Stomach (tissue), 4 donors: ENCODE measurements around the gene ELMOD1.

ENCODE experiments used
- POLR2A ChIP-seq, 4 donors: fragments of 450-650 bp; IDR thresholded peaks; one replicate each; pipeline ENCODE4 v1.6.1; 2016; ENCODE audit warnings: antibody characterized with exemption in 4 of 4, control low read depth in 2 of 4, mild to moderate bottlenecking in 1 of 4, moderate library complexity in 1 of 4
- TF ChIP-seq, protein P1 (sequence below), 7 experiments: fragments of 450-650 bp in 4 of 7; fragments of 200-600 bp in 3 of 7; sonication (generic) in 3 of 7; IDR thresholded peaks; one replicate each; pipeline ENCODE4 v1.5.1; 2016 to 2019; ENCODE audit warnings: antibody characterized with exemption in 7 of 7, control low read depth in 2 of 7, mild to moderate bottlenecking in 1 of 7

DNA sequence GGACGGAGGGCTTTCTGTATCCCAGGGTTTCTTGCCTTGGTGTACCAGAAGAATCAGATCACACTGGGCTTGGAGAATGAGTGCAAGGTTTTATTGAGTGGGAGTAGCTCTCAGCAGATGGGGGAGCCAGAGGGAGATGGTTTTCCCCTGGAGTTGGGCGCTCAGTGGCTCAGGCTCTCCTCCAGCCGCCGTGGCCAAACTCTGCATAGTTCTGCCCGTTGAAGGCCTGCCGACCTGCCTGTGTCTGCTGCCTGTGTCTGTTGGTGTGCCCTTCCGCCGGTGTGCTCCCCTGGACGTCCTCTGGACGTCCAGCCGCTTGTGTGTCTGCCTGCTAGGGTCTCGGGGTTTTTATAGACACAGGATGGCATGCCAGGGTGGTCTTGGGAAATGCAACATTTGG lies 20.9 kb upstream of the ELMOD1 start:
- TF ChIP-seq, protein P1, sequence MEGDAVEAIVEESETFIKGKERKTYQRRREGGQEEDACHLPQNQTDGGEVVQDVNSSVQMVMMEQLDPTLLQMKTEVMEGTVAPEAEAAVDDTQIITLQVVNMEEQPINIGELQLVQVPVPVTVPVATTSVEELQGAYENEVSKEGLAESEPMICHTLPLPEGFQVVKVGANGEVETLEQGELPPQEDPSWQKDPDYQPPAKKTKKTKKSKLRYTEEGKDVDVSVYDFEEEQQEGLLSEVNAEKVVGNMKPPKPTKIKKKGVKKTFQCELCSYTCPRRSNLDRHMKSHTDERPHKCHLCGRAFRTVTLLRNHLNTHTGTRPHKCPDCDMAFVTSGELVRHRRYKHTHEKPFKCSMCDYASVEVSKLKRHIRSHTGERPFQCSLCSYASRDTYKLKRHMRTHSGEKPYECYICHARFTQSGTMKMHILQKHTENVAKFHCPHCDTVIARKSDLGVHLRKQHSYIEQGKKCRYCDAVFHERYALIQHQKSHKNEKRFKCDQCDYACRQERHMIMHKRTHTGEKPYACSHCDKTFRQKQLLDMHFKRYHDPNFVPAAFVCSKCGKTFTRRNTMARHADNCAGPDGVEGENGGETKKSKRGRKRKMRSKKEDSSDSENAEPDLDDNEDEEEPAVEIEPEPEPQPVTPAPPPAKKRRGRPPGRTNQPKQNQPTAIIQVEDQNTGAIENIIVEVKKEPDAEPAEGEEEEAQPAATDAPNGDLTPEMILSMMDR (IDR thresholded peaks at IDR 0.05), result no peak
- TF ChIP-seq POLR2A (IDR thresholded peaks at IDR 0.05), result no peak
